ENCODE measurements around the gene SLFN14.

GRCh38 chr17:35519906-35520442, 40.6 kb downstream of the SLFN14 start:
- TF ChIP-seq SIN3A (IDR thresholded peaks at IDR 0.05; ENCODE audit: borderline replicate concordance, insufficient read depth, low read length) (no peak), POLR2AphosphoS5 (IDR thresholded peaks at IDR 0.05; ENCODE audit: low read depth, low read length) (no peak), REST (IDR thresholded peaks at IDR 0.05; ENCODE audit: insufficient read depth in 1 of 2, low read depth in 2 of 2, low read length in 2 of 2) (no peak), TAF1 (IDR thresholded peaks at IDR 0.05; ENCODE audit: borderline replicate concordance, insufficient read depth, low read length) (no peak)
